Renal pelvis (tissue), 4 donors: ENCODE data around the gene PADI4. TPM values are rescaled to one million over a fixed set of nuclear protein-coding genes. Genes with fewer than 3 reads are reported as not detected.
"Not testable (repeated sequence)": the region's sequence is repeated elsewhere in the genome, so short reads cannot be mapped to it uniquely, and the experiment has no call there.

ENCODE experiments used
- DNase-seq: peaks from one replicate; pipeline ENCODE4 v3.0.0-alpha.2; 2013
- polyA plus RNA-seq, 3 donors: library from polyadenylated mRNA; unstranded; fragments of 120-200 nt; gene quantifications; one replicate each; pipeline ENCODE4 v1.2.1, GENCODE V29; 2013; ENCODE audit not compliant: insufficient read length in 3 of 3

Gene PADI4
- polyA plus RNA-seq, 3 donors, result 0.88 to 1.4 (median 0.99) TPM

DNA sequence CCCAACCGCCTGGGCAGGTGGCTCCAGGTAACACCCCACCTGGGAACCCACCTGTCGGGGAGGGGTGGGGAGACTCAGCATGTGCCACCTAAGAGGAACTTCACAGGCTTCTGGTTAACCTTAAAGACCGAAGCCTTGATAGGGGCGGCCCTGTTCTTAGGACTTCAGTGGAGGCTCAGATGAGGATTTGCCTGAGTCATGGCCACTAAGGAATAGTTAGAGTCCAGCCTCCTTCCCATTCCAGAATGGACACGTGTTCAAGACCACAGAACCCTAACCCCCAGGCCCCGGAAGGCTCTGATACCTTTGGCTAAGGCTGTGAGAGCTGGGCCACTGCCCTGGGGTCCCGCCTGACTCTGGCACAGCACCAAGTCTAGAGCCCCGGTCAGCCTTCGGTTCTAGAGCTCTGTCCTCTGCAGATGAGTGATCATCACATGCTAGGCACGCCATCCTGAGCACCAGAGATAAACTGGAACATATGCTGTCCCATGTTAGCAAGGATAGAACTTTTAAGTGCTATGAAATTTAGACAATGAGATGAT is 84.3 kb downstream of the PADI4 start:
- no peak for DNase-seq

DNA sequence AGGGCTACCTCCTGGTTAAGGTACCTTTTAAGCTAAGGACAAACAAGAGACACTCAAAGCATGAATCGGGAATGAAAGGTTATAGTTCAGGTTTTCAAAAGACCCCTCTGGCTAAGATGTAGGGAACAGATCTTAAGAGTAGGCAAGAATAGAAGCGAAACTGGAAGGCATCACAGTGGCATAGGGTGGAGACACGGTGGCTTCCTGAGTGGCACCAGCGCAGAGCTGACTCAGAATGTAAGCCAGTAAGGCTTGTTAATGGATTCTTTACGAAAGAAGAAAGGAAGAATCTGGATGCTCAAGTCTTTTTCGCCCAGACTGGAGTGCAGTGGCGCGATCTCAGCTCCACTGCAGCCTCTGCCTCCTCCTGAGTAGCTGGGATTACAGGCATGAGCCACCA is 85.2 kb downstream of the PADI4 start:
- no peak for DNase-seq

DNA sequence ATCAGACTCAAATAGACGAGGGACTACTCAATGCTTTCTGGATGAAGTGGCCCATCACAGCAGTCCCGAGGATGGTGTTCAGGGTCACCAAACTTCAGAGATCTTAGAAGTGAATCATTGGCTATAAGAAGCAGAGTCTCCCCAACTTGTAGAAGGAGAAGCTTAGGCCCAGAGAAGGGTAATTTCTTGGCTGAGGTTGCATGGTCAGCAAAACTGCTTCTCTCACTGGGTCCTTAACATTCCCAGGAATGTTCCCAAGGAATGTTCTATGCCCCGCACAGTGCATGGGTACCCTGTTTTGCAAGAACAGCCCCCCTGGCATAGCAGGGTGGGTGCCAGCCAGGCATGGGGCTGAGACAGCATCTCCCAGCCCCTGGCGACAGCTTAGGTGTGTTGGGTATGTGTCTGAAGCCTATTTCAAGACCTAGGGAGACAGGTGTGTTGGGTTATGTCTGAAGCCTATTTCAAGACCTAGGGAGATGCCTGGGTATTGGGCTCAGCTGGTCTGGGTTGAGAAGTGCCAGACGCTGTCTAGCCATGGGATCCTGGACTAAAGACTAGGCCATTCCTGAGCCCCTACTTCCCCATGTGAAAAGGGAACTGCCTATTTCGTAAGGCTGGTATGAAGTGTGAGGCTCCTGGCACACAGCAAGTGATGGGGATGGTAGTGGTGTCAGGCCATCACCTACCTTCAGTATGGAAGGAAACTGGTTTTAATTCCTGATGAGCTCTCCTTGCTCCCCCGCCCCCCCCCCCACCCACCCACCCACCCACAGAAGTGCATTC is 90.1 kb downstream of the PADI4 start:
- DNase-seq, result no peak

DNA sequence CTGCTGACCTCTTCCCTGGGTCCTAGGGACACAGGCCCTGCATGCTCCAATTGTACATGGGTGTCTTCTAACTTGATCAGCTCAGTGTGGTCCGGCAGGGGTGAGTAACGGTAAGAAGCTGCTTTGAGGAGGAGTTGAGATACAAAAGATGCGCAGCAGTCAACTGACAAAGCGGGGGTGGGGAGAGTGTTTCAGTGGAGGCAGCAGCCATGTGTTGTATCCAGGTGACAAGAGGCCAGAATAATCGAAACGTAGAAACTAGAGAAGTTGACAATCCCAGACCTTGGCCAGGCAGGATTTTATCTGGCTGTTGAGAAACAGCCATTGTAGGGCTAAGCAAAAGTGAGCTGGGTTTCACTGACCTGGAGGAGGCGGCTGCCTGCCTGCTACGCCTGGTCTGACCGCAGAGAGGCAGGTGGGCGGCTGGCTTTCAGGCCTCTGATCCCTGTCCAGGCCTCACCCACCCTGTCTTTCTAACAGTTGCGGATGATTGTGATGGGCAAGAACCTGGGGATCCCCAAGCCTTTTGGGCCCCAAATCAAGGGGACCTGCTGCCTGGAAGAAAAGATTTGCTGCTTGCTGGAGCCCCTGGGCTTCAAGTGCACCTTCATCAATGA is 92.8 kb downstream of the PADI4 start:
- DNase-seq, result no peak

DNA sequence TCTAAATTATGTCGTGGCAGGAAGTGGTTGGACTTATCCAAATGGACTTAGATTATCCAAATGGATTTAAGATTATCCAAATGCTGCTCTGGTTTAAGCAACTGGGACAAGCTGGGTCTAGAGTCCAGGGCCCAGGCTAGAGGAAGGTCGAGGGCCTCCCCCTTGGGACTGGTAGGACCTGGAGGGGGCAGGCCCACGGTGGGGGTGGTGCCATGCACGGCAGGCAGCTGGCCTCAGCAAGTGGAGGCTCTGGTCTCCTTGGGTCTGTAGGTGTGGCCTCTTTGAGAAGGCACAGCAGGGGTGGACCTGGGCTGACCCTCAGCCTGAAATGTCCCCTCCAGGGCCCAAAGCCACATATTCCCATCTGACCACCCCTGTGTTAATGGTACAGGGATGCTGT is 93.8 kb downstream of the PADI4 start:
- DNase-seq, result no peak

DNA sequence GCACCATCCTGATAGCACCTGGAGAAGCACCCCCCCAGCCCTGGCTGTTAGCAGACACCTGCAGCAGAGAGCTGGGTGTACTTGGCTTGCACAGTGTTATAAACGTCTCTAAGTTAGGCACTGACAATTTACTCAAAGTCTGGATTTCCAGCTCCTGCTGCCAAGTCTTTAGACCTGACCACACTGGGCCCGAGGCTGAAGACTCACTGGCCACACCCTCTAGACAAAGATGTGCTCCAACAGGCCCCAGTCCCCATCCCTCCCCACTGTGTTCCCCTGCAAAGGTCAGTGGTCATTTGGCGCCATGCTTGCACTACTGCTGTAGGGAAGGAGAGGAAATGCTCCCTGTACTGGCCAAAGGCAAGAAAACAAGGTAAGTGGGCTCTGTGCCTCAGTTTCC is 95.1 kb downstream of the PADI4 start:
- no peak for DNase-seq

DNA sequence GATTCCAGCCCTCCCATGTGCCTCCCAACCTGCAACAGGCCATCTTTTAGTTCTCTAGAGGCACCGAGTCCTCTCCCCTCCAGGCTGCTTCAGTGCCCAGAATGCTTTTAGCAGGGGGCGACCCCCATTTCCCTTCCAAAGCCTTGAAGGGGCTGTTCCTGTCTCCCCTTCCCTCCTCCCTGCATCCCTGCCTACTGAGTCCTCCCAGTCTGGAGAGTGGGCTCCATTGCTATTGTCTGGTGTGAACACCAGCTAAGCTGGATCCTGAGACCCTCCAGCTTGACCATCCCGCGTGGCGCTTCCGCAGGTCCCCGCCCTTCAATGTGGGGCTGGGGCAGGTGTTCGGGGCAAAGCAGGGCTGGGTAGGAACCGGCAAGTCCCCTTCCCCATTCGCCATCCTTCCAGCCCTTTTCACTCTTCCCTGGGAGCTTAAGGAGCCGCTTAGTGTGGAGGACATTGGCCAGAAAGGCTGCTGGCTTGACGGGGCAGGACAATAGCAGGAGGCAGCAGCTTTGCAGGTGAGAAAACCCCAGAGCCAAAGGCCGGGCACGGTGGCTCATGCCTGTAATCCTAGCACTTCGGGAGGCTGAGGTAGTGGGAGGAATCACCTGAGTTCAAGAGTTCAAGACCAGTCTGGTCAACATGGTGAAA is 96.2 kb downstream of the PADI4 start:
- DNase-seq, result peak; percentile 22

DNA sequence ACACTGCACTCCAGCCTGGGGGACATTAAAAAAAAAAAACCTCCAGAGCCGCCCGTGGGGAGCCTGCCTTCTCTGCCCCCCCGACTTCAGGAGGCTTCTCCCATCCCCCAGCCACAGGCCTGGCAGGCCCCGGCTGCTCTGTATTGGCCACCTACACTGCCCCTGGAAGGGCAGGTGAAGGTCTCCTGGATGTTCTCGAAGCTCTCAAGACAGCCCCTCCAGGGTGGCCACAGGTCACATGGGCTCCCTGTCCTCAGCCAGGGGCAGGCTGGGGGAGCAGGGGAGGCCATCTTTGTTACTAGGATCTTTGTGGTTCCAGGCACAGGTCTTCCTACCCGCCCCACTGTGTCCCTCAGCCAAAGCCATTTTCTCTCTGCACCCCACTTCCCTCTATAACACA is 96.8 kb downstream of the PADI4 start:
- DNase-seq, result no peak

DNA sequence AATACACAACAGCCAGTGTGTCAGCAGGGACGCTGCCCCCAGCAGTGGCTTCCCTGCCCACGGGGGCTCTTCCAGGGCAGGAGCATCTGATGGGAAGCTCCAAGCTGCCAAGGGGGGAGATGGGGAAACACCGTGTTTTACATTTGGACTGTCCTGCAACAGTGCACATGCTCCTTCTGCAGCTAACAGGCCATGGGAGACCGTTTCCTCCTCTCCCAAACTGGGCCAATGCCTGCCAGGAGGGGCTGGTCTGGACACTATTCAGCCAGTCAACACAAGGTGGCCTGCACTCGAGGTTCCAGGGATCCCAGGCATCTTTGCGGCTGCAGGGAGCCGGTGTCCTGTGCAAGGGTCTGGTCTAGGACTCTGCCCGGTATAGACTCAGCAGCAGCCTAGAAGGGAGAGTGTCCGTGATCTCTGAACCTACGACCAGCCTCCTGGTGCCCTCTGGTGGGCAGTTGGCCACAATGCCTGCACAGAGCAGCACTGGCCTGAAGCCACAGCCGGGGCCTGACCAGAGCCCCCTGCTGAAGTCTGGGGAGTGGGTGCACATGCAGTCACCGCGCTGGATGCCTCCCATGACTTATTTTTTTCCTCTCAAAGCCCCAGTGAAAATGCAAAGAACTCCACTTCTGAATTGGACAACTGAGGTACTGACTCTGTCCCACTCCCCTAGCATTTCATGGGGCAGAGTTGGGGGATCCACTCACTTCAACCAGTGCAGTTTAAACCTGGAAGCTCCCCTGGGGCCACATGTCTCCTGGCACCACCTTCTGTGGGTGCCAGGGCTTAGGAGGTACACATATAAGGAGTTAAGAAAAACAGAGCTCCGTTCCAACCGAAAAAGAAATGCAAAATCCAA is 98.1 kb downstream of the PADI4 start:
- DNase-seq, result peak; percentile 52

DNA sequence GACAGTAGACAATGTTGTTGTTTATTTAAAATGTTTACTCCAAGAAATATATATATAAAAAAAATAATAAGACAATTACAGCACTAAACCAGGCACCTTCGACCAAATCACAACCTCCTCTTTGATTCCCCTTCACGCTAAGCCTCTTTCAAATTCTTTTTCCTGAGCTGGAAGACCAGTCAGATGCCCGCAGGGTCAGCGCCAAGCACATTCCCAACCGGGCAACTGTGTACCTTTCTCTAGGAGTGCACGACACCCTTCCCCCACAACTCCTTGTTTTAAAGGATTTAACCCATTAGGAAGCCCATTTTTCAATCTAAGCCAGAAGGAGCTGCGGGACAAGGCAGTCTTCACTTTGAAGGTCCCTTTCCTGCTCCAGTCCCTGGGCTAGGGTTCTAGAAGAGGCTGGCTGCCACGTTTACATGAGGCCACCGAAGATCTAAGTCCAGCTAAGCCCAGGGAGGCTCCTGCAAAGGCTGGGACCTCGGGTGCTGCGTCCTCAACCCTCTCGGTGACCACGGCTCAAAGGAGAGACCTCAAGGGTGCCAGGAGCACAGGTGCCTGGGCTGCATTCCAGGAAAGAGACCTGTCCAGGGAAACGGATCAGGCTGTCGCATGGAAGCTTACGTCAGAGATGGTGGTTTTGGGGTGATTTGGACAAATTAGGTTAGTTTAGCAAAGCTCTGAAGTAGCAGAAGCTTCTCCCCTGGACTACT is 98.9 kb downstream of the PADI4 start:
- not testable (repeated sequence) for DNase-seq

DNA sequence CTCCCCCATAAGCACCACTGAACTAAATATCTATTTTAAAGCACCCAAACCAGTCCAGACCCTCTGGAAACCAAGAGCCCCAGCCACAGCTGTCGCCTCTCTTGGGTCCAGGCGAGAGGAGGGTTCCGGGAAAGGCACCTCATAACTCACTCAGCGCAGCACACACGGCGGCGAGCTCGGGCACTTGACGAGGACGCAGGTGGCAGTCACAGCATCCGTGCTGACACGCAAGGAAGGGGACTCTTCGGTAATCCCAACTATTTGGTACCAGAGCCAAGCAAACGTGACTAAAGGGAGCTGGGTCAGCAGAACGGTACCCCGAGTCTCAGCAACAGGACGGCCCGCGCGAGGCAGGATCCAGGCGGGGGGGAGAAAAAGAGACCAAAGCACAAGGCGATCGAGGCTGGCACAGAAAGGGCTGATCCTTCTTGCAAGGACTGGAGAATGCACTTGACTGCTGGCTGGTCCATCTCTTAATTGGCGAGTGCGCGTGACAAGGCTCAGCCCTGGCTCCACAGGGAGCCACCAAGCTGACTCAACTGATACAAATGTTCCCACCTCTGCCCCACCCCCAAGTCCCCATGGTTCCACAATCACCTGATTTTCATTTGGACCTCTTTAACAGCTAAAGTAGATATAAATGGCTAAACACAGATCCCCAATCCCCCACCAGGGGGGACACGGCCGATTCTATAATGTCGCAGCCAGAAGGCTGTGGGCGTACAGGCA is 100.0 kb downstream of the PADI4 start:
- DNase-seq, result not testable (repeated sequence)

DNA sequence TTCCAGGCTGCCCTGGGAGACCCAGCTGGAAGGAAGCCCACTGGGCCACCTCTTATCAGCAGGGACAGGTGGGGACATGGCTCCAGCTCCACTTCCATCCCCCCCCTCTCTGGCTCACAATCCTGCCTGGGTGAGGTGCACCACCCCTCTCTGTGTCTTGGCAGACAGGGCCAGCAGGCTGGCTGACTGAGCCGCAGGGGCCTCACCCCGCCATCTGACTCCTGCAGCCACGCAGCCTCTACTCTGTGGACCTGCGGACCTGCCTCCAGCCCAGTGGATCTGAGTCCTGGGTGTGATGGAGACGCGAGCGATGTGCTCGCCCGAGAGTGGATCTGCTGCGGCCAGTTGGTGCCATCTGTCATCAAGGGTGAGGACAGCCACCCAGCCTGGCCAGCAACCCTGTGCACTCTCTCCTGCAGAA is 101.4 kb downstream of the PADI4 start:
- DNase-seq, result no peak

DNA sequence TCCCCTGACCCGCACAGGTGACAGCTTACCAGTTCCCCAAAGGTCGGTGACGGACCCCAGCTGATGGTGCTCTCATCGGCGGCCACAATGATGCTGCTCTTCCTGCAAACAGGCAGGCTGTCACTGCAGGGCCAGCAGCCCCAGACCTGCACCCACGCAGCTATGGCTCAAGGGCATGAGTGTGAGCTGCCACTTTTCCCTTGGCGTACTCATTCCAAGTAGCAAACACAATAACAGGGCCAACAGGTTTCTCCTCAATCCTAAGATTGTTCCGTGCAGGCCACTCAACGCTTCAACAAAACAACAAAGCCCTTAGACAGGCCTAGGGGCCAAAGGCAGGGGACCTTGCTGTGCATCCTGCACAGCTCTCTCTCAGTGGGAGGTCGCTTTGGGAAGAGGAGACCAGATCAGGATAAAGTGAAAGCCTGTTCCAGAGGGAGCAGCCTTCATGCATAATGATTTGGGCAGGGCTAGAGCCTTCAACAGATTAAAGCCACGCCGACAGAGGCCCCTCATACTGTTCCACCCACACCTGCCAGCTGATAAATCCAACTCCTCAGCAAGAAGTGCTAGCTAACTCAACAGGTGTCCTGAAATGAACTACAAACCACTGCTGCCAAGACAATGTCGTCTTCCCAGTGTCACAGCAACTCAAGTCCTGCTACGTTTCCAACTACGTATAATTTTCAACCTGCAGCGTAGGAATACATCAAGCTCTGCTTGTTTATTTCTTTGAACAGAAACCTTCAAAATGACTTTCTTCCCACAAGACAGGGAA is 104.3 kb downstream of the PADI4 start:
- DNase-seq, result no peak

Other genes starting within 250 kb of the PADI4 start
- 1 to 10 TPM; 2.3 to 2.6 (median 2.6) TPM for gene PADI2, start 188.7 kb upstream of the PADI4 start, polyA plus RNA-seq
- gene PADI1, start 103.1 kb upstream of the PADI4 start, polyA plus RNA-seq, result under 1 TPM; 0.06 to 0.22 (median 0.08) TPM
- under 1 TPM; 0.07 to 0.12 (median 0.09) TPM for gene PADI3, start 59.1 kb upstream of the PADI4 start, polyA plus RNA-seq
- gene PADI6, start 64.0 kb downstream of the PADI4 start, polyA plus RNA-seq, result not detected
- gene RCC2, start 131.5 kb downstream of the PADI4 start, polyA plus RNA-seq, result 100 to 1,000 TPM in 2 of 3 donors, 10 to 100 TPM in 1; 86.0 to 103 (median 103) TPM
- 10 to 100 TPM; 49.1 to 57.4 (median 56.4) TPM for gene ARHGEF10L, start 231.5 kb downstream of the PADI4 start, polyA plus RNA-seq